Muscle layer of colon (tissue), 2 donors: ENCODE results near the gene ZNF565.
"Not testable (repeated sequence)": the region's sequence is repeated elsewhere in the genome, so short reads cannot be mapped to it uniquely, and the experiment has no call there.

ENCODE experiments used
- H3K27ac ChIP-seq: one replicate; pipeline ENCODE4 v1.7.0; 2013; ENCODE audit warnings: low read depth, mild to moderate bottlenecking, low read length, moderate library complexity
- H3K27me3 ChIP-seq, 2 donors: one replicate each; pipeline ENCODE4 v1.7.0; 2013; ENCODE audit warnings: low read length in 2 of 2, mild to moderate bottlenecking in 2 of 2; ENCODE audit not compliant: insufficient read depth in 2 of 2, control insufficient read depth in 1 of 2
- H3K36me3 ChIP-seq: one replicate; pipeline ENCODE4 v1.7.0; 2013; ENCODE audit warnings: mild to moderate bottlenecking, low read length; ENCODE audit not compliant: insufficient read depth
- H3K4me1 ChIP-seq: one replicate; pipeline ENCODE4 v1.7.0; 2013; ENCODE audit warnings: mild to moderate bottlenecking, low read length; ENCODE audit not compliant: insufficient read depth
- H3K4me3 ChIP-seq, 2 donors: one replicate each; pipeline ENCODE4 v1.7.0; 2013; ENCODE audit warnings: low read length in 2 of 2, low read depth in 1 of 2, mild to moderate bottlenecking in 1 of 2, moderate library complexity in 1 of 2
- H3K9ac ChIP-seq: one replicate; pipeline ENCODE4 v1.7.0; 2013; ENCODE audit warnings: low read length
- H3K9me3 ChIP-seq: one replicate; pipeline ENCODE4 v1.7.0; 2013; ENCODE audit warnings: mild to moderate bottlenecking, low read length
- donor health status: abdominal sarcoma.
- donor health status: Adenocarcinoma of cecum.

The ZNF565 gene

DNA sequence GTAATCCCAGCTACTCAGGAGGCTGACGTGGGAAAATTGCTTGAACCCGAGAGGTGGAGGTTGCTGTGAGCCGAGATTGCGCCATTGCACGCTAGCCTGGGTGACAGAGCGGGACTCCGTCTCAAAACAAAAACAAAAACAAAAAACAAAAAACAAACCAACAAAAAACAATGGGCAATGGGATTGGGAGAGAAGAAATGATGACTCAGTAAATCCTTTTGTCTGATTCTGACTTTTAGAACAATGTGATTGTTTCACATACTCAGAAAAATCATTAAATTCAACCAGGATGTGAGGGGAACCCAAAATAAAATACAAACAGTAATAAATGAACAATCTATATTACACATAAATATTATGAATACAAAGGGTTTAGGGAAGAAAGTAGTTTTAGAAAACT lies 5.1 kb downstream of the ZNF565 start:
- no peak overlapping the region for H3K9ac ChIP-seq
- H3K27me3 ChIP-seq: no peaks in the 10 kb centered on the region
- no peaks in the 10 kb centered on the region for H3K36me3 ChIP-seq
- H3K4me3 ChIP-seq: no peak overlapping the region
- H3K4me1 ChIP-seq: peaks cover 6% of the 10 kb centered on the region
- H3K27ac ChIP-seq: no peak overlapping the region
- no peaks in the 10 kb centered on the region for H3K9me3 ChIP-seq

DNA sequence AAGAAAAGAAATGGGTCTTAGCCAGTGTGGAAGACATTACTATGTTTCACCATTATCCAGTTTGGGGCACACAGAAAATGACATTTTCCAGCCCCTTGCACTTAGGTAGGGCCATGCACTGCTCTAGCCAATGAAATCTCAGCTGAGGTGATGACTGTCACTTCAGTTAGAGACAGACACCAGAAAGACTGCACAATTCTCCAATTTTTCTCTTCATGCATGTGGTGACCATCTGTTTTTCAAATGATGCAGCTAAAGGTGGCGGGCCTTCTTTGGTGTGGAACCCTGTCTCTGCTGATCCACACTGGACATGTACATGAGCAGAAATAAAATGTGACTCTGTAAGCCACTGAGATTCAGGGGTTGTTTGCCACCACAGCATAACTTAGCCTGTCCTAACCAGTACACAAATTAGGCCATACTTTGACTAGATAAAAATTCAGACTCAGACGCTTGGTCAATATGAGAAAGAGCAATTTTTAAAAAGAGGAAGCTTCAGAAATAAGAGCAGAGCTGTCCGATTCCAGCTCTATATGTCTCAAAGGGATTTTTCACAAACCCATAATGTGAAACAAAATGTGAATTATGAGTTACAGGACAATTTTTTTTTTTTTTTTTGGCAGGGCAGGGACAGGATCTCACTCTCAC lies 6.7 kb downstream of the ZNF565 start:
- no peak overlapping the region for H3K4me3 ChIP-seq
- no peaks in the 10 kb centered on the region for H3K27me3 ChIP-seq
- peaks cover 1% of the 10 kb centered on the region for H3K36me3 ChIP-seq
- no peaks in the 10 kb centered on the region for H3K4me1 ChIP-seq
- no peak overlapping the region for H3K9ac ChIP-seq
- H3K9me3 ChIP-seq: no peaks in the 10 kb centered on the region
- H3K27ac ChIP-seq: no peak overlapping the region

DNA sequence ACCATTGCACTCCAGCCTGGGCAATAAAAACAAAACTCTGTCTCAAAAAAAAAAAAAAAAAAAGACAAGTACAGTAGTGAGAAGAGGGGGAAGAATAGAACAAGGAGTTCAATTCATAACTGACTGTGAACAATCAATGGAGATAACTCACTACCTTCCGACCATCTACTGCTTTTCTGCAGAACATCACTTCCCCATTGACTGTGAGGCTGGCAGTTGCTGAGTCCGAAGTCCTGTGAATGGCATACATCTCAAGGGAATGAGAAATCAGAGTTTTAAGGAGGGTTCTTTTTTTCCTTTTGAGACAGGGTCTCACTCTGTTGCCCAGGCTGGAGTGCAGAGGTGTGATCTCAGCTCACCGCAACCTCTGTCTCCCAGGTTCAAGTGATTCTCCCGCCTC lies 11.2 kb downstream of the ZNF565 start:
- Histone ChIP-seq H3K27me3 (no peaks in the 10 kb centered on the region), H3K4me3 (no peak overlapping the region), H3K9me3 (no peaks in the 10 kb centered on the region), H3K27ac (no peak overlapping the region), H3K36me3 (peaks cover 5% of the 10 kb centered on the region), H3K4me1 (no peaks in the 10 kb centered on the region), H3K9ac (no peak overlapping the region)

DNA sequence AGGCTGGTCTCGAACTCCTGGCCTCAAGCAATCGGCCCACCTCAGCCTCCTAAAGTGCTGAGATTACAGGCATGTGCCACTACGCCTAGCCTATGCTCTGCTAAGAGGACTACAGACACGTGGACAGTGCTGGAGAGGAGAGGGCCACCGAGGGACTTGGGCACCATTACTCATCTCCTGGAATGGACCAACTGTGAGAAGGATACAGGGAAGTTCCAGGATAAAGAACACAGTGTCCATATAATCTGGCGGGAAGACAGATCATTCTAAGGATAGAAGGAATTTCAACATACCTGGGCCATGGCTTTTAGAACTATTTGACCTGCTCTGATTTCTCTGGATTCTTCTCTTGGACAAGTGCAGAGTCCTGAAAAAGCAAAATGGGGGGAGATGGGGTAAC lies 12.8 kb downstream of the ZNF565 start:
- H3K4me3 ChIP-seq: no peak overlapping the region
- no peak overlapping the region for H3K9ac ChIP-seq
- H3K4me1 ChIP-seq: no peaks in the 10 kb centered on the region
- H3K27me3 ChIP-seq: no peaks in the 10 kb centered on the region
- H3K9me3 ChIP-seq: no peaks in the 10 kb centered on the region
- H3K36me3 ChIP-seq: peaks cover 5% of the 10 kb centered on the region
- H3K27ac ChIP-seq: no peak overlapping the region

DNA sequence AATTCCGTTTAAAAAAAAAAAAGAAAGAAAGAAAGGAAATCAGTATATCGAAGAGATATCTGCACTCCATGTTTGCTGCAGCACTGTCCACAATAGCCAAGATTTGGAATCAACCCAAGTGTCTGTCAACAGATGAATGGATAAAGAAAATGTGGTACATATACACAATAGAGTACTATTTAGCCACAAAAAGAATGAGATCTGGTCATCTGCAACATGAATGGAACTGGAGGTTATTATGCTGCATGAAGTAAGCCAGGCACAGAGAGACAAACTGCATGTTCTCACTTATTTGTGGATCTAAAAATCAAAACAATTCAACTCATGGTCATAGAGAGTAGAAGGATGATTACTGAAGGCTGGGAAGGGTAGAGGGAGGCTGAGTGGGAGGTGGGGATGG lies 16.3 kb downstream of the ZNF565 start:
- no peaks in the 10 kb centered on the region for H3K4me1 ChIP-seq
- no peak overlapping the region for H3K4me3 ChIP-seq
- peaks cover 20% of the 10 kb centered on the region for H3K36me3 ChIP-seq
- H3K27me3 ChIP-seq: no peaks in the 10 kb centered on the region
- H3K27ac ChIP-seq: no peak overlapping the region
- no peaks in the 10 kb centered on the region for H3K9me3 ChIP-seq
- no peak overlapping the region for H3K9ac ChIP-seq

DNA sequence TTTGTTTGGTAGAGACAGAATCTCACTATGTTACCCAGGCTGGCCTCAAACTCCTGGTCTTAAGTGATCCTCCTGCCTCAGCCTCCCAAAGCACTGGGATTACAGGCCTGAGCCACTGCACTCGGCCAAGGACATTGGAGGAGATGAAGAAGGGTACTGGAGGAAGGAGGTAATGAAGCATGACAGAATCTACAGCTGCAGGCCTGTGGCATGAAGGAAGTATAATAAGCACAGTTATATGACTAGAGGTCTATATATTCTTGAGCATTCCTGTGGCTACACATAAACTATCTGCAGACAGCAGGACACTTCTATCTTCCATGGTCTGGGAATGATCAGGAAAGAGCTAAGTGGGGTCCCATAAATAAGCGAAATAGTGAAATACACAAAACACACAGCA lies 18.2 kb downstream of the ZNF565 start:
- Histone ChIP-seq H3K4me1 (no peaks in the 10 kb centered on the region), H3K27me3 (no peaks in the 10 kb centered on the region), H3K4me3 (no peak overlapping the region), H3K9ac (no peak overlapping the region), H3K27ac (no peak overlapping the region), H3K9me3 (no peaks in the 10 kb centered on the region), H3K36me3 (peaks cover 16% of the 10 kb centered on the region)

DNA sequence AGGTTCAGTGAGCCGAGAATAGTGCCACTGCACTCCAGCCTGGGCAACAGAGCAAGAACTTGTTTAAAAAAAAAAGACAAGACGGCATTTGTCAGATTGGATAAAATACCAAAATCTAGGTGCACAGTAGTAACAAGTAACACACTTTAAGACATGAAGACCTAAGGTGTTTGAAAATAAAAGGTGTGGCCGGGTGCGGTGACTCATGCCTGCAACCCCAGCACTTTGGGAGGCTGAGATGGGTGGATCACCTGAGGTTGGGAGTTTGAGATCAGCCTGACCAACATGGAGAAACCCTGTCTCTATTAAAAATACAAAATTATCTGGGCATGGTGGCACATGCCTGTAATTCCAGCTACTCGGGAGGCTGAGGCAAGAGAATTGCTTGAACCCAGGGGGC lies 27.7 kb downstream of the ZNF565 start:
- H3K9me3 ChIP-seq, H3K4me3 ChIP-seq, H3K27ac ChIP-seq, H3K9ac ChIP-seq, H3K27me3 ChIP-seq, H3K4me1 ChIP-seq: not testable (repeated sequence)
- H3K36me3 ChIP-seq: peaks cover 13% of the 10 kb centered on the region

DNA sequence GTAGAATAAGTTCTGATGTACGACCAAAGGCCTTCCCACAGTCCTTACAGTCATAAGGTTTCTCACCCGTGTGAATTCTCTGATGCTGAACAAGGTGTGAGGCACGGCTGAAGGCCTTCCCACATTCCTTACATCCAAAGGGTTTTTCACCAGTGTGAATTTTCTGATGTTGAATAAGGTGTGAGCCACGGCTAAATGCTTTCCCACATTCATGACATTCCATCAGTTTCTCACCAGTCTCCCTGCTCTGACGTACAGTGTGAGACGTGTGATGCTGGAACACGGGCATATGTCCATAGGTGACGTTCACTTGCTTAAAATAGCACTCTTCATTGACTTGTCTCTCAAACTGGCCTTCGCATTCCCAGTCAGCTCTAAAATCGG lies 31.2 kb downstream of the ZNF565 start:
- no peak overlapping the region for H3K27ac ChIP-seq

DNA sequence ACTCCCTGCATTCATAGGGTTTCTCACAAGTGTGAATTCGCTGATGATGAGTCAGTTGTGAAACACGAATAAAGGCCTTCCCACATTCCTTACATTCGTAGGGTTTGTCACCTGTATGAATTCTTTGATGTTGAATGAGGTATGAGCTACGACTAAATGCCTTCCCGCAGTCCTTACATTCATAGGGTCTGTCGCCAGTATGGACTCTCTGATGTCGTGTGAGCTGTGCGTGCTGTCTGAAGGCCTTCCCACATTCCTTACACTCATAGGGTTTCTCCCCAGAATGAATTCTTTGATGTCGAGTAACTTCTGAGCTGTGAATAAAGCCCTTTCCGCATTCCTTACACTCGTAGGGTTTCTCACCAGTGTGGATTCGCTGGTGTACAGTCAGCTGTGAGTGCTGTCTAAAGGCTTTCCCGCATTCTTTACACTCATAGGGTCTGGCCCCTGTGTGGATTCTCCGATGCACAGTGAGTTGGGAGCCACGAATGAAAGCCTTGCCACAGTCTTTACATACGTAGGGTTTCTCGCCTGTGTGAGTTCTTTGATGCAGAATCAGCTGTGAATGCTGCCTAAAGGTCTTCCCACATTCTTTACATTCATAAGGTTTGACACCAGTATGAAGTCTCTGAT lies 31.7 kb downstream of the ZNF565 start:
- Histone ChIP-seq H3K36me3 (peaks cover 13% of the 10 kb centered on the region), H3K4me1 (no peaks in the 10 kb centered on the region), H3K27ac (no peak overlapping the region), H3K27me3 (no peaks in the 10 kb centered on the region), H3K4me3 (no peak overlapping the region), H3K9ac (no peak overlapping the region), H3K9me3 (no peaks in the 10 kb centered on the region)

More for the DNA sequence above, 31.2 kb downstream of the ZNF565 start:
- H3K4me3 ChIP-seq: no peak overlapping the region
- H3K27me3 ChIP-seq: no peaks in the 10 kb centered on the region
- no peaks in the 10 kb centered on the region for H3K9me3 ChIP-seq
- no peaks in the 10 kb centered on the region for H3K4me1 ChIP-seq
- no peak overlapping the region for H3K9ac ChIP-seq
- H3K36me3 ChIP-seq: peaks cover 13% of the 10 kb centered on the region

DNA sequence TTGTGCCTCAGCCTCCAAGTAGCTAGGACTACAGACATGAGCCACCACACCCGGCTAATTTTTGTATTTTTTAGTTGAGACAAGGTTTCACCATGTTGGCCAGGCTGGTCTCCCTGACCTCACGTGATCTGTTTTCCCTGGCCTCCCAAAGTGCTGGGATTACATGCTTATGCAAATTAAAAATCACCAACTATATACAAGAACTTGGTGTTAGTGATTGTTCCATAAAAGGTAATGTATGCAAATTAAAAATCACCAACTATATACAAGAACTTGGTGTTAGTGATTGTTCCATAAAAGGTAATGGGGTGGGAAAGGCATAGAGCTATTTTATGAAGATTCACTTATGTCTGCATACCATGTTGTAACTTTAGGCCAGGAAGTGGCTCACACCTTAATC lies 35.4 kb downstream of the ZNF565 start:
- H3K27me3 ChIP-seq, H3K4me1 ChIP-seq, H3K4me3 ChIP-seq, H3K9me3 ChIP-seq, H3K27ac ChIP-seq, H3K9ac ChIP-seq: not testable (repeated sequence)
- H3K36me3 ChIP-seq: peaks cover 13% of the 10 kb centered on the region

DNA sequence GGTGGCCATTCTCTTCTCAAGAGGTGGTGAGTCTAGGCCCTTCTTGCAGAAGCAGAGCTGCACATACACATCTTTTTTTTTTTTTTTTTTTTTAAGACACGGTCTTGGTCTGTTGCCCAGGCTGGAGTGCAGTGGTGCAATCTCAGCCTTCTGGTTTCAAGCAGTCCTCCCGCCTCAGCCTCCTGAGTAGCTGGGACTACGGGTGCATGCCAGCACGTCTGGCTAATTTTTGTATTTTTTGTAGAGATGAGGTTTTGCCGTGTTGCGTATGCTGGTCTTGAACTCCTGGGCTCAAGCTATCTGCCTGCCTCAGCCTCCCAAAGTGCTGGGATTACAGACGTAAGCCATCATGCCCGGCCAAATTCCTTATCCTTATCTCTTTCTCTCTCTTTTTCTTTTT lies 40.6 kb downstream of the ZNF565 start:
- not testable (repeated sequence) for H3K4me1 ChIP-seq, H3K9ac ChIP-seq, H3K4me3 ChIP-seq, H3K27ac ChIP-seq, H3K36me3 ChIP-seq, H3K27me3 ChIP-seq, H3K9me3 ChIP-seq

DNA sequence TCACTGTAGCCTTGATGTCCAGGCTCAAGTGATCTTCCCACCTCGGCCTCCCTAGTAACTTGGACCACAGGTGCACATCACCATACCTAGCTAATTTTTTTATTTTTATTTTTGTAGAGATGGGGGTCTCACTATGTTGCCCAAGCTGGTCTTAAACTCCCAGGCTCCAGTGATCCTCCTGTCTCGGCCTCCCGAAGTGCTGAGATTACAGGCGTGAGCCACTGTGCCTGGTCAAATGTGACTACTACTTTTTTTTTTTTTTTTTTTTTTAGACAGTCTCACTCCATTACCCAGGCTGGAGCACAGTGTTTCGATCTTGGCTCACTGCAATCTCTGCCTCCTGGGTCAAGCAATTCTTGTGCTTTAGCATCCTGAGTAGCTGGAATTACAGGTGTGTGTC lies 41.6 kb downstream of the ZNF565 start:
- Histone ChIP-seq H3K9ac (no peak overlapping the region), H3K4me1 (no peaks in the 10 kb centered on the region), H3K27ac (no peak overlapping the region), H3K4me3 (no peak overlapping the region), H3K9me3 (no peaks in the 10 kb centered on the region), H3K27me3 (no peaks in the 10 kb centered on the region), H3K36me3 (no peaks in the 10 kb centered on the region)
